GM12878 (cell line): ENCODE measurements around the gene SHB.

ENCODE experiments used
- ATF7 ChIP-seq: fragments of 450-650 bp; IDR thresholded peaks from 2 replicates; pipeline ENCODE4 v1.6.1; 2016; ENCODE audit warnings: low read depth, mild to moderate bottlenecking
- CTCF ChIP-seq, 3 experiments: IDR thresholded peaks in 2 of 3; conservative IDR thresholded peaks in 1 of 3; 2 replicates each; pipeline ENCODE4 v1.5.1; 2011; ENCODE audit warnings: low read depth in 3 of 3, low read length in 3 of 3, mild to moderate bottlenecking in 3 of 3, control low read depth in 2 of 3, moderate library complexity in 2 of 3, inconsistent platforms in 1 of 3, mixed read lengths in 1 of 3; ENCODE audit not compliant: control insufficient read depth in 2 of 3, insufficient read depth in 1 of 3; ENCODE audit errors: extremely low read depth in 1 of 3
- NFIC ChIP-seq: IDR thresholded peaks from 2 replicates; pipeline ENCODE4 v1.6.1; 2012; ENCODE audit warnings: low read depth, mild to moderate bottlenecking, inconsistent platforms, low read length, moderate library complexity
- POLR2A ChIP-seq: IDR thresholded peaks from 2 replicates; pipeline ENCODE4 v1.6.1; 2011; ENCODE audit warnings: low read depth, mild to moderate bottlenecking, low read length
- USF2 ChIP-seq: IDR thresholded peaks from 2 replicates; pipeline ENCODE4 v1.6.1; 2011; ENCODE audit warnings: low read depth, low read length, improper control_type of control experiment, borderline replicate concordance

GRCh38 chr9:37921168-37921510 is 147.9 kb downstream of the SHB start:
- TF ChIP-seq ATF7 (no peak), NFIC (no peak), CTCF (IDR thresholded peaks at IDR 0.05 in 2 of 3, conservative IDR thresholded peaks at IDR 0.05 in 1 of 3; ENCODE audit: control insufficient read depth in 2 of 3, extremely low read depth in 1 of 3, insufficient read depth in 1 of 3, low read depth in 3 of 3, low read length in 3 of 3) (no peak), POLR2A (no peak), USF2 (no peak)
